ENCODE data around the gene ISL1. TPM values are rescaled to one million over a fixed set of nuclear protein-coding genes. Genes with fewer than 3 reads are reported as not detected.

ISL1 gene
- total and polyA plus RNA-seq, 2 of the 8 experiments (the other 6 are each of a cell fraction or from before 2014, with no cell fraction given): 0.05 to 0.19 TPM

GRCh38 chr5:51378448-51379330 lies 4.6 kb upstream of the ISL1 start (continued):
- TF ChIP-seq CTCF (IDR thresholded peaks at IDR 0.05; ENCODE audit: control extremely low read depth in 1 of 3, insufficient read depth in 1 of 3, low read depth in 1 of 3, low read length in 3 of 3) (peak in 1 of 3 experiments; percentile 1; a peak in 1 of 4 replicates), SP1 (IDR thresholded peaks at IDR 0.05; ENCODE audit: low read depth, low read length) (0 out of 2 replicates have a peak, but pooled peaks have one; percentile 28), BRCA1 (IDR thresholded peaks at IDR 0.05; ENCODE audit: low read depth, low read length) (no peak)

Measured in H1 (cell line).